CD4-positive, alpha-beta T cell (primary cell): ENCODE results near the gene TATDN2. TPM values are rescaled to one million over a fixed set of nuclear protein-coding genes. Genes with fewer than 3 reads are reported as not detected.

Source experiments
- ATAC-seq: fragments of 200-7000 bp; cut with Tn5 transposase; one replicate; pipeline ENCODE4 v1.10.0; 2022; ENCODE audit warnings: mild to moderate bottlenecking; ENCODE audit not compliant: poor library complexity
- CTCF ChIA-PET: fragments of 350-600 bp; sonication (Branson Sonifier 250); formaldehyde crosslinking; loops from one replicate; lab custom pipeline; 2021; ENCODE audit warnings: antibody characterized with exemption, inconsistent platforms; lab: Charles Lee
- POLR2A ChIA-PET: fragments of 350-600 bp; sonication (Branson Sonifier 250); formaldehyde crosslinking; loops from one replicate; lab custom pipeline; 2021; ENCODE audit warnings: antibody characterized with exemption, inconsistent platforms; lab: Charles Lee
- DNase-seq, 14 experiments: peaks; one replicate each; pipeline ENCODE4 v3.0.0-alpha.2; 2013 to 2020; ENCODE audit warnings: mixed read lengths in 2 of 14
- H3K27ac ChIP-seq, 2 donors: one replicate each; pipeline versions ENCODE4 v1.5.1 to v1.7.0; 2013; ENCODE audit warnings: low read length in 2 of 2, low read depth in 1 of 2, mild to moderate bottlenecking in 1 of 2
- H3K27me3 ChIP-seq, 2 experiments: 1 replicate in 1 of 2; 2 replicates in 1 of 2; pipeline versions ENCODE4 v1.6.1 to v1.7.0; 2013; ENCODE audit warnings: low read length in 2 of 2, control low read depth in 1 of 2, mild to moderate bottlenecking in 1 of 2, moderate library complexity in 1 of 2; ENCODE audit not compliant: insufficient read depth in 2 of 2, control insufficient read depth in 1 of 2
- H3K36me3 ChIP-seq: one replicate; pipeline ENCODE4 v1.6.1; 2013; ENCODE audit warnings: low read length, control low read depth; ENCODE audit not compliant: insufficient read depth
- H3K4me1 ChIP-seq: one replicate; pipeline ENCODE4 v1.6.1; 2013; ENCODE audit warnings: low read length, control low read depth; ENCODE audit not compliant: insufficient read depth
- H3K4me3 ChIP-seq: one replicate; pipeline ENCODE4 v1.5.1; 2013; ENCODE audit warnings: mild to moderate bottlenecking, low read length, moderate library complexity
- H3K9me3 ChIP-seq, 2 experiments: 1 replicate in 1 of 2; 2 replicates in 1 of 2; pipeline versions ENCODE4 v1.6.1 to v1.7.0; 2013; ENCODE audit warnings: low read length in 2 of 2, mild to moderate bottlenecking in 2 of 2, control low read depth in 1 of 2, moderate library complexity in 1 of 2; ENCODE audit not compliant: control insufficient read depth in 1 of 2, insufficient read depth in 1 of 2
- H3K27ac Mint-ChIP-seq: one replicate; pipeline ENCODE4 v1.8.0; 2020; ENCODE audit warnings: mixed read lengths
- H3K27me3 Mint-ChIP-seq: one replicate; pipeline ENCODE4 v1.8.0; 2021; ENCODE audit warnings: mixed read lengths
- H3K36me3 Mint-ChIP-seq: one replicate; pipeline ENCODE4 v1.8.0; 2021; ENCODE audit warnings: low read depth, mixed read lengths
- H3K4me1 Mint-ChIP-seq: one replicate; pipeline ENCODE4 v1.8.0; 2021; ENCODE audit warnings: low read depth, mixed read lengths
- H3K4me3 Mint-ChIP-seq: one replicate; pipeline ENCODE4 v1.8.0; 2020; ENCODE audit warnings: mild to moderate bottlenecking, mixed read lengths
- H3K9me3 Mint-ChIP-seq: one replicate; pipeline ENCODE4 v1.8.0; 2020; ENCODE audit warnings: mixed read lengths
- intact Hi-C, 2 experiments: fragments of 100-400 bp; cut with DNase I in 1 of 2; cut with micrococcal nuclease in 1 of 2; formaldehyde crosslinking; loops; one replicate each; pipeline versions ENCODE4 v1.15.1 to v1.9.0; 2023 to 2025; cut with DNase I, micrococcal nuclease
- total RNA-seq, 174 experiments: library from RNA in 2 of 174; stranded (reverse) in 2 of 174; gene quantifications; one replicate each; pipeline ENCODE4 v1.2.3 and lab custom pipeline; 2021 to 2026
- TF ChIP-seq, protein P1 (sequence below): fragments of 200-600 bp; IDR thresholded peaks from one replicate; pipeline ENCODE4 v1.8.0; 2022; ENCODE audit warnings: antibody characterized with exemption, mild to moderate bottlenecking

TATDN2 gene
- total RNA-seq, 2 experiments from 2014 or later = 48.7 to 50.2 TPM

DNA sequence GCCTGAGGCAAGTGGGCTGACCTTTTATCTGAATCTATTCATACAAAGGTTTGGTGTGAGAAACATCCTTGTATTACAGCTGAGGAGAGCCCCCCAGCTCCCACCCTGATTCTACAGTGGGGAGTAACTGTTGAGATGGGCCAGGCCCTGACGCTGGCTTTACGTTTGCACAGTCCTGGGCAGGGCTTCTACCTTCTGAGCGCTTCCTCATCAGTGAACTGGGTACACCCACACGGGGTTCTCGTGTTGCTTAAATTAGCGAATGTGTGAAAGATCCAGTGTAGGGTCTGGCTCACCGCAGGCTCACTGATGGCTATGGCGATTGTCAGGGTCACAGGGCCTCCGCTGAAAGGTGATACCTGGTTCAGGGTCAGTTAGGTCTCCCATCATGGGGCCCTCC, 51.8 kb downstream of the TATDN2 start:
- ATAC-seq (no peak), DNase-seq (no peak)
- H3K36me3 Mint-ChIP-seq = peaks cover 81% of the 10 kb centered on the region
- CTCF ChIA-PET = no interaction called here
- TF ChIP-seq, protein P1, sequence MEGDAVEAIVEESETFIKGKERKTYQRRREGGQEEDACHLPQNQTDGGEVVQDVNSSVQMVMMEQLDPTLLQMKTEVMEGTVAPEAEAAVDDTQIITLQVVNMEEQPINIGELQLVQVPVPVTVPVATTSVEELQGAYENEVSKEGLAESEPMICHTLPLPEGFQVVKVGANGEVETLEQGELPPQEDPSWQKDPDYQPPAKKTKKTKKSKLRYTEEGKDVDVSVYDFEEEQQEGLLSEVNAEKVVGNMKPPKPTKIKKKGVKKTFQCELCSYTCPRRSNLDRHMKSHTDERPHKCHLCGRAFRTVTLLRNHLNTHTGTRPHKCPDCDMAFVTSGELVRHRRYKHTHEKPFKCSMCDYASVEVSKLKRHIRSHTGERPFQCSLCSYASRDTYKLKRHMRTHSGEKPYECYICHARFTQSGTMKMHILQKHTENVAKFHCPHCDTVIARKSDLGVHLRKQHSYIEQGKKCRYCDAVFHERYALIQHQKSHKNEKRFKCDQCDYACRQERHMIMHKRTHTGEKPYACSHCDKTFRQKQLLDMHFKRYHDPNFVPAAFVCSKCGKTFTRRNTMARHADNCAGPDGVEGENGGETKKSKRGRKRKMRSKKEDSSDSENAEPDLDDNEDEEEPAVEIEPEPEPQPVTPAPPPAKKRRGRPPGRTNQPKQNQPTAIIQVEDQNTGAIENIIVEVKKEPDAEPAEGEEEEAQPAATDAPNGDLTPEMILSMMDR = no peak
- H3K27me3 ChIP-seq = no peaks in the 10 kb centered on the region
- H3K4me1 ChIP-seq = peaks cover 5% of the 10 kb centered on the region
- H3K27ac Mint-ChIP-seq = peak overlapping the region; percentile 49
- POLR2A ChIA-PET = no interaction called here
- no peaks in the 10 kb centered on the region for H3K9me3 Mint-ChIP-seq
- peaks cover 8% of the 10 kb centered on the region for H3K4me1 Mint-ChIP-seq
- no peak overlapping the region for H3K4me3 ChIP-seq
- H3K27ac ChIP-seq = no peak overlapping the region
- intact Hi-C loops = no loop called here
- no peaks in the 10 kb centered on the region for H3K27me3 Mint-ChIP-seq
- no peak overlapping the region for H3K4me3 Mint-ChIP-seq
- H3K9me3 ChIP-seq = no peaks in the 10 kb centered on the region
- peaks cover 54% of the 10 kb centered on the region for H3K36me3 ChIP-seq

DNA sequence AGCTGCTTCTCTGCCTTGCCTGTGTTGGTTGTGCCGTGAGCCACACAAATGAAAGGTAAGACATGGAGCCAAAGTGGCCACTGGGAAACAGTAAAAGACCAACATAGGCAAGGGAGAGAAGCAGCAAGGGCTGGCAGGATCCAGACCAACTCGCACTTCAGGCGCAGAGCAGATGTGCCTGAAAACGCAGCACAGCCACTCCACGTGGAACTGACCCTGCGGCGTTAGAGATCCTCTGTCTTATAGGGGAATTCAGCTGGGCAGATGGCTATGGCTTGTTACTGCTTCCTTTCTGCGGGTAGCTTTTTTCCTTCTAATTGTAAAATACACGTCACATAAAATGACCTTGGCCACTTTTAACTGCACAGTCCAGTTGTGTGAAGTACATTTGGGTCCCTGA, 54.8 kb downstream of the TATDN2 start:
- no peak for ATAC-seq
- intact Hi-C loops = no loop called here
- H3K4me3 Mint-ChIP-seq = no peak overlapping the region
- H3K4me1 ChIP-seq = peaks cover 5% of the 10 kb centered on the region
- no peaks in the 10 kb centered on the region for H3K27me3 Mint-ChIP-seq
- ChIA-PET CTCF (no interaction called here), POLR2A (no interaction called here)
- no peak overlapping the region for H3K27ac Mint-ChIP-seq
- H3K4me1 Mint-ChIP-seq = peaks cover 8% of the 10 kb centered on the region
- H3K27ac ChIP-seq = no peak overlapping the region
- H3K4me3 ChIP-seq = no peak overlapping the region
- H3K36me3 Mint-ChIP-seq = peaks cover 87% of the 10 kb centered on the region
- peaks cover 79% of the 10 kb centered on the region for H3K36me3 ChIP-seq
- no peaks in the 10 kb centered on the region for H3K9me3 ChIP-seq
- TF ChIP-seq, protein P1 = no peak
- DNase-seq = no peak
- H3K27me3 ChIP-seq = no peaks in the 10 kb centered on the region
- H3K9me3 Mint-ChIP-seq = no peaks in the 10 kb centered on the region

DNA sequence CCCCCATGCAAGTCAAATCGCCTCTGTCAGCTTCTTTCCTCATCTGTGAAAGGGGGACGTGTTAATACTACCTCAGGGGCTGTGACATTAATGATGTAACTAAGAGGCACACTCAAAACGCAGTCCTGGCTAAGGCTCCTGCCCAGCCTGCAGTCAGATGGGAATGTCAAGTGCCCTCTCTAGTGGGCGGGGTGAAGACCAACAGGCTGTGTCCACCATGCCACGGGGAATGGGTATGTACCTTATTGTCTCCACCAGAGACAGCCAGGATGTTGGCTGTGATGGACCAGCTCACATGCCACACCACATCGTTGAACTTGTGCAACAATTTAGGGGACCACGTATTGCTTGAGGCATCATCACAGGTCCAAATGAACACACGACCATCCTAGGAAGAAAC, 55.5 kb downstream of the TATDN2 start:
- H3K27ac Mint-ChIP-seq = no peak overlapping the region

More for the DNA sequence above, 55.5 kb downstream of the TATDN2 start:
- Histone ChIP-seq H3K4me1 (peaks cover 5% of the 10 kb centered on the region), H3K4me3 (no peak overlapping the region), H3K36me3 (peaks cover 83% of the 10 kb centered on the region), H3K27me3 (no peaks in the 10 kb centered on the region), H3K27ac (no peak overlapping the region), H3K9me3 (no peaks in the 10 kb centered on the region)
- DNase-seq (no peak), ATAC-seq (no peak)
- Mint-ChIP-seq H3K4me3 (no peak overlapping the region), H3K36me3 (peaks cover 91% of the 10 kb centered on the region), H3K4me1 (peaks cover 8% of the 10 kb centered on the region), H3K27me3 (no peaks in the 10 kb centered on the region), H3K9me3 (no peaks in the 10 kb centered on the region)
- POLR2A ChIA-PET = no interaction called here
- CTCF ChIA-PET = no interaction called here
- intact Hi-C loops = no loop called here
- TF ChIP-seq, protein P1 = no peak
